NB4 (cell line): Measurements from ENCODE around the gene GRID1.

Experiments used
- MAX ChIP-seq: IDR thresholded peaks from 2 replicates; pipeline ENCODE4 v1.6.1; 2011; ENCODE audit warnings: low read depth, low read length
- POLR2A ChIP-seq: IDR thresholded peaks from 2 replicates; pipeline ENCODE4 v1.6.1; 2011; ENCODE audit warnings: mild to moderate bottlenecking; ENCODE audit not compliant: insufficient read length; ENCODE audit errors: extremely low read depth
- TF ChIP-seq, protein P1 (sequence below): IDR thresholded peaks from one replicate; pipeline ENCODE4 v1.5.1; 2012; ENCODE audit warnings: low read depth, low read length

DNA sequence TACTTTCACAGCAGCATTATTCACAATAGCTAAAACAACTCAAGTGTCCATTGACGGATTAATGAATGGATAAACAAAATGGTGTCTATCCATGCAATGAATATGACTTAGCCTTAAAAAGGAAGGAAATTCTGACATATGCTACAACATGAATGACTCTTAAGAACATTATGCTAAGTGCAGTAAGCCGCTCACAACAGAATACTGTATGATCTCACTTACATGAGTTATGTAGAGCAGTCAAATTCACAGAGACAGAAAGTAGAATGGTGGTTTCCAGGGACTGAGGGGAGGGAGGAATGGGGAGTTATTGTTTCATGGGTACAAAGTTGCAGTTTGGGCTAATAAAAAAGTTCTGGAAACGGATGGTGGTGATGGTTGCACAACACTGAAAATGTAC, 282.0 kb downstream of the GRID1 start:
- TF ChIP-seq, protein P1, sequence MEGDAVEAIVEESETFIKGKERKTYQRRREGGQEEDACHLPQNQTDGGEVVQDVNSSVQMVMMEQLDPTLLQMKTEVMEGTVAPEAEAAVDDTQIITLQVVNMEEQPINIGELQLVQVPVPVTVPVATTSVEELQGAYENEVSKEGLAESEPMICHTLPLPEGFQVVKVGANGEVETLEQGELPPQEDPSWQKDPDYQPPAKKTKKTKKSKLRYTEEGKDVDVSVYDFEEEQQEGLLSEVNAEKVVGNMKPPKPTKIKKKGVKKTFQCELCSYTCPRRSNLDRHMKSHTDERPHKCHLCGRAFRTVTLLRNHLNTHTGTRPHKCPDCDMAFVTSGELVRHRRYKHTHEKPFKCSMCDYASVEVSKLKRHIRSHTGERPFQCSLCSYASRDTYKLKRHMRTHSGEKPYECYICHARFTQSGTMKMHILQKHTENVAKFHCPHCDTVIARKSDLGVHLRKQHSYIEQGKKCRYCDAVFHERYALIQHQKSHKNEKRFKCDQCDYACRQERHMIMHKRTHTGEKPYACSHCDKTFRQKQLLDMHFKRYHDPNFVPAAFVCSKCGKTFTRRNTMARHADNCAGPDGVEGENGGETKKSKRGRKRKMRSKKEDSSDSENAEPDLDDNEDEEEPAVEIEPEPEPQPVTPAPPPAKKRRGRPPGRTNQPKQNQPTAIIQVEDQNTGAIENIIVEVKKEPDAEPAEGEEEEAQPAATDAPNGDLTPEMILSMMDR: no peak
- TF ChIP-seq POLR2A (no peak), MAX (no peak)
